Fibroblast of the conjunctiva (primary cell): ENCODE results near the gene TULP4.
"Not testable (repeated sequence)": the region's sequence is repeated elsewhere in the genome, so short reads cannot be mapped to it uniquely, and the experiment has no call there.

Experiments used
- DNase-seq: peaks from one replicate; pipeline ENCODE4 v3.0.0-alpha.2; 2010; ENCODE audit warnings: low read depth

The TULP4 gene

GRCh38 chr6:158328952-158329351 lies 16.7 kb downstream of the TULP4 start:
- no peak for DNase-seq

GRCh38 chr6:158329531-158329930 lies 17.3 kb downstream of the TULP4 start:
- no peak for DNase-seq

- DNase-seq: no peak
Observed at GRCh38 chr6:158330016-158330415, 17.8 kb downstream of the TULP4 start.

- no peak for DNase-seq
Observed at GRCh38 chr6:158332237-158332636, 20.0 kb downstream of the TULP4 start.

- DNase-seq: no peak
Observed at GRCh38 chr6:158333094-158333493, 20.8 kb downstream of the TULP4 start.

GRCh38 chr6:158334534-158334933 lies 22.3 kb downstream of the TULP4 start:
- no peak for DNase-seq

- no peak for DNase-seq
Observed at GRCh38 chr6:158337332-158337731, 25.1 kb downstream of the TULP4 start.

GRCh38 chr6:158338311-158339112 lies 26.2 kb downstream of the TULP4 start:
- no peak for DNase-seq

GRCh38 chr6:158339197-158339596 lies 26.9 kb downstream of the TULP4 start:
- DNase-seq: not testable (repeated sequence)

- no peak for DNase-seq
Observed at GRCh38 chr6:158340252-158340651, 28.0 kb downstream of the TULP4 start.

GRCh38 chr6:158344534-158344933 lies 32.3 kb downstream of the TULP4 start:
- DNase-seq: no peak

GRCh38 chr6:158345444-158345843 lies 33.2 kb downstream of the TULP4 start:
- not testable (repeated sequence) for DNase-seq

GRCh38 chr6:158347335-158347734 lies 35.1 kb downstream of the TULP4 start:
- no peak for DNase-seq

GRCh38 chr6:158348737-158349504 lies 36.7 kb downstream of the TULP4 start:
- DNase-seq: not testable (repeated sequence)

GRCh38 chr6:158349505-158350275 lies 37.4 kb downstream of the TULP4 start:
- DNase-seq: not testable (repeated sequence)

GRCh38 chr6:158350731-158351130 lies 38.5 kb downstream of the TULP4 start:
- not testable (repeated sequence) for DNase-seq

- peak; percentile 17 for DNase-seq
Observed at GRCh38 chr6:158353883-158354877, 41.9 kb downstream of the TULP4 start.

- DNase-seq: no peak
Observed at GRCh38 chr6:158356586-158357546, 44.6 kb downstream of the TULP4 start.

GRCh38 chr6:158357570-158358216 lies 45.4 kb downstream of the TULP4 start:
- no peak for DNase-seq
